GM18858 (cell line): ENCODE data around the gene TMEM79.
"Not testable (repeated sequence)": the region's sequence is repeated elsewhere in the genome, so short reads cannot be mapped to it uniquely, and the experiment has no call there.

Experiments
- ATAC-seq: cut with Tn5 transposase; IDR thresholded peaks from one replicate; pipeline ENCODE4 v1.9.1; 2021; ENCODE audit not compliant: unreplicated experiment

TMEM79 gene

GRCh38 chr1:156298852-156299357, 14.8 kb downstream of the TMEM79 start, which contains the start of gene VHLL:
Gene VHLL (minus strand): TSS chr1:156299307. CDS start chr1:156299189, 118 bp downstream.
- ATAC-seq, result no peak

- ATAC-seq, result no peak
Observed at GRCh38 chr1:156303241-156303640, 19.1 kb downstream of the TMEM79 start.

GRCh38 chr1:156305215-156305614, 21.1 kb downstream of the TMEM79 start:
- no peak for ATAC-seq

- ATAC-seq, result no peak
Observed at GRCh38 chr1:156308078-156308477, 24.0 kb downstream of the TMEM79 start.

DNA sequence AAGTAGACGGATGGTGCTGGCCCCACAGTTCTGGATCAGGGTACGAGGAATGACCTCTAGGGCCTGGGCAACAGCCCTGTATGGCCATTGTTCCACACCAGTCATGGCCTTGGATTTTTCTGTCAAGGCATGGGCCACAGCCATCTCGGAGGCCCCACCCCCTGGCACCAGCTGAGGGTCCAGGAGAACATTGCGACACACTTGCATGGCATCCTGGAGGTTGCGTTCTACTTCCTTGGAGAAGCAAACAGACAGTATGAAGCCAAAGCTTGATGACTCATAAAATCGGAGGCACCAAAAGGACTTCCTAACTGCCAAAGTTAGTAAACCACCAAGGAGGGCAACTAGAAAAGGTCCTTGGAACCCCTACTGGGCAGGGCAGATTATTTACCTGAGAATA, 26.8 kb downstream of the TMEM79 start:
- ATAC-seq, result no peak

DNA sequence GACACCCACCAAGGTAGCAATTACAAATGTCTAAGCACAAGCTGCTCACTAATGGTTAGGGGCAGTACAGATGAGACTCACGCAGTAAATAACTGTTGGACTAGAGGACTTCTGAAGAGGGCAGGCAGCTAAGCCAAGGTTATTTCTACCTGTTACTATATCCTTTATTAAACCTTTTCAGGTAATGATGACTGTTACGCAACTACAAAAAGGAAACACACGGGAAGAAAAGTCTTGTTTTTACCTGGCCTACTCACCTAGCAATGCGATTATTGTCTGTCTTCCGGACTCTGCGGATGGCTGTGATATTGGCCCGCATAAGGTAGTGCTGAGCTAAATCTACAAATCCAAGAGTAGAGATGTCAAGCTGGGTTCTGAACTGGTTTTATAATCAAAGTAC, 32.8 kb downstream of the TMEM79 start:
- ATAC-seq, result no peak

DNA sequence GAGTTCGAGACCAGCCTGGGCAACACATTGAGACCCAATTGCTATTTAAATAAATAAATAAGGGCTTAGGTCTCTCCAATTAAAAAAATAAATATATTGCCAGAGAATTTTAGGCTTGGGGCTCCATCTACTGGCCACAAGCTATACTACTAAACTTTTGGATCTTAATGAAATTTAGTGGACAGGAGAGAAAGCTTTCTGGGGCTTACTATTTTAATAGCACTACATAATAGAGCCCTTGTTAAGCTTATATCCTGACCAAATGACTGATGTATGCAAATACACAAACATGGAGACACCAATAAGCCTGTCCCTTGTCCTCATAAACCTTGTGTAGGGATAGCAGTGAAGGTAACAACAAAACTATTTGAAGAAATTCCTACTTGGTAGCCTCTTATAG, 35.5 kb downstream of the TMEM79 start:
- ATAC-seq, result no peak

DNA sequence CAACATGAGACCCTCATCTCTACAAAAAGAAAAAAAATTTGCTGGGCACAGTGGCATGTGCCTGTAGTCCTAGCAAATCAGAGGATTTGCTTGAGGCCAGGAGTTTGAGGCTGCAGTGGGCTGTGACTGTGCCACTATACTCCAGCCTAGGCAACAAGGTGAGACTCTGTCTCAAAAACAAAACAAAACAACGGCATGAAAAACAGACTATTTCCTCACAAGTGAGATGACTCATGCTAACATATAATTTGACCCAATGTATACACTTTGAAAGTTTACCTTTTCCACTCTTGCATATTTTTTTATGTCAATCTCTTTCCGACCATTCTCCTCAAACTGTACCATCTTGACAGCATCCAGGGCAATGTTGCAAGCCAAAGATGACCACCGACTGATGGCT, 36.4 kb downstream of the TMEM79 start:
- ATAC-seq, result no peak

- not testable (repeated sequence) for ATAC-seq
Observed at GRCh38 chr1:156323179-156323578, 39.1 kb downstream of the TMEM79 start.

DNA sequence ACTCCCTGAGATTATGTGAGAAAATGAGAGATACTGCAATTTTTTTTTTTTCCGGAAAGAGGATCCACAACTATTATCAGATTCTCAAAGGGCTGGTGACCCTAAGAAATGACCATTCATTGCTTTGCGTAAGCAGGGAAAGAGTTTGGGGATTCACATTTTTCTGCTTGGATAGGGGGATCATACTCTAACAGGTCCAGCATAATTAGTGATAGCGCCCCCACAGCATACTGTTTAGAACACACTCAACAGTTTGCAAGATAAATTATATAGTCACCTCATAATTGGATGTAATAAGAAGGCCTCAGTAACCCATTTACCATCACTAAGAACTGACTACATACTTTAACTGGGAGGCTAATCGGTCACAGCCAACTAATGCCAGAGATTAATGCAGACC, 52.1 kb downstream of the TMEM79 start:
- no peak for ATAC-seq

GRCh38 chr1:156337052-156337887, 53.1 kb downstream of the TMEM79 start:
- ATAC-seq, result no peak

GRCh38 chr1:156337888-156338179, 53.7 kb downstream of the TMEM79 start:
- ATAC-seq, result no peak

- ATAC-seq, result peak; percentile 62
Observed at GRCh38 chr1:156338180-156338976, 54.3 kb downstream of the TMEM79 start, which contains the start of the genes CCT3 and TSACC. Gene CCT3 (minus strand): TSS chr1:156338292. CDS start chr1:156338184, 108 bp downstream. Gene TSACC (plus strand): TSS chr1:156338526. CDS start chr1:156339758, 1,232 bp downstream.
